Chondrocyte (in vitro differentiated cells): ENCODE results near the gene NCAM1. TPM values are rescaled to one million over a fixed set of nuclear protein-coding genes. Genes with fewer than 3 reads are reported as not detected.
A peak's percentile ranks its signal among the peaks of the same experiment; 100 is the strongest.

ENCODE experiments used
- DNase-seq: peaks from one replicate; pipeline ENCODE4 v3.0.0; 2021; ENCODE audit warnings: mixed read lengths, low spot score
- H3K27ac Mint-ChIP-seq: one replicate; pipeline ENCODE4 v1.8.0; 2021; ENCODE audit warnings: mild to moderate bottlenecking, moderate library complexity, mixed read lengths; ENCODE audit not compliant: unreplicated experiment
- H3K27me3 Mint-ChIP-seq: 2 replicates; pipeline ENCODE4 v1.8.0; 2021; ENCODE audit warnings: low read depth, mixed read lengths
- H3K36me3 Mint-ChIP-seq: 2 replicates; pipeline ENCODE4 v1.8.0; 2021; ENCODE audit warnings: low read depth, mixed read lengths
- H3K4me1 Mint-ChIP-seq: 2 replicates; pipeline ENCODE4 v1.8.0; 2021; ENCODE audit warnings: low read depth, mild to moderate bottlenecking, mixed read lengths
- H3K4me3 Mint-ChIP-seq: one replicate; pipeline ENCODE4 v1.8.0; 2021; ENCODE audit warnings: mild to moderate bottlenecking, moderate library complexity, mixed read lengths; ENCODE audit not compliant: unreplicated experiment
- H3K9me3 Mint-ChIP-seq: 2 replicates; pipeline ENCODE4 v1.8.0; 2021; ENCODE audit warnings: low read depth, mixed read lengths
- CTCF ChIP-seq: fragments of 200-600 bp; sonication (generic); IDR thresholded peaks from 2 replicates; pipeline ENCODE4 v1.5.0; 2021; ENCODE audit warnings: antibody characterized with exemption, mild to moderate bottlenecking, moderate library complexity
- total RNA-seq: library from RNA; stranded (reverse); gene quantifications from 3 replicates; pipeline ENCODE4 v1.2.1, GENCODE V29; 2021

Gene NCAM1
- total RNA-seq, 1 donor from 2014 or later: 3.9 TPM

- no peak overlapping the region for H3K4me3 Mint-ChIP-seq
- no peak overlapping the region for H3K27ac Mint-ChIP-seq
- H3K36me3 Mint-ChIP-seq: no peaks in the 10 kb centered on the region
- H3K27me3 Mint-ChIP-seq: no peaks in the 10 kb centered on the region
- DNase-seq: no peak
- H3K9me3 Mint-ChIP-seq: no peaks in the 10 kb centered on the region
- H3K4me1 Mint-ChIP-seq: peaks cover 27% of the 10 kb centered on the region
- no peak for TF ChIP-seq CTCF
These were observed 211.9 kb downstream of the NCAM1 start for GRCh38 chr11:113173126-113173525.

GRCh38 chr11:113174882-113175281 lies 213.7 kb downstream of the NCAM1 start:
- Mint-ChIP-seq H3K4me3 (no peak overlapping the region), H3K27me3 (no peaks in the 10 kb centered on the region), H3K9me3 (no peaks in the 10 kb centered on the region), H3K27ac (no peak overlapping the region), H3K36me3 (no peaks in the 10 kb centered on the region), H3K4me1 (peaks cover 27% of the 10 kb centered on the region)
- DNase-seq: no peak
- TF ChIP-seq CTCF: no peak

GRCh38 chr11:113176599-113177360 lies 215.6 kb downstream of the NCAM1 start:
- TF ChIP-seq CTCF: no peak
- H3K4me1 Mint-ChIP-seq: peaks cover 27% of the 10 kb centered on the region
- H3K36me3 Mint-ChIP-seq: no peaks in the 10 kb centered on the region
- no peaks in the 10 kb centered on the region for H3K9me3 Mint-ChIP-seq
- no peaks in the 10 kb centered on the region for H3K27me3 Mint-ChIP-seq
- H3K4me3 Mint-ChIP-seq: no peak overlapping the region
- H3K27ac Mint-ChIP-seq: peak overlapping the region; percentile 61
- DNase-seq: no peak

GRCh38 chr11:113177671-113178070 lies 216.5 kb downstream of the NCAM1 start:
- peak overlapping the region; percentile 74 for H3K27ac Mint-ChIP-seq
- H3K4me1 Mint-ChIP-seq: peaks cover 27% of the 10 kb centered on the region
- DNase-seq: no peak
- no peak for TF ChIP-seq CTCF
- H3K36me3 Mint-ChIP-seq: no peaks in the 10 kb centered on the region
- H3K9me3 Mint-ChIP-seq: no peaks in the 10 kb centered on the region
- H3K27me3 Mint-ChIP-seq: no peaks in the 10 kb centered on the region
- no peak overlapping the region for H3K4me3 Mint-ChIP-seq

GRCh38 chr11:113178381-113179070 lies 217.3 kb downstream of the NCAM1 start:
- no peak for DNase-seq
- Mint-ChIP-seq H3K9me3 (no peaks in the 10 kb centered on the region), H3K36me3 (no peaks in the 10 kb centered on the region), H3K27me3 (no peaks in the 10 kb centered on the region), H3K4me1 (peaks cover 27% of the 10 kb centered on the region), H3K27ac (no peak overlapping the region), H3K4me3 (no peak overlapping the region)
- TF ChIP-seq CTCF: no peak
